Muscle of arm (tissue), 12 donors: ENCODE measurements around the gene SERP2. TPM values are rescaled to one million over a fixed set of nuclear protein-coding genes. Genes with fewer than 3 reads are reported as not detected.
A peak's percentile ranks its signal among the peaks of the same experiment; 100 is the strongest.

Experiments used
- DNase-seq: peaks from one replicate; pipeline ENCODE4 v3.0.0-alpha.2; 2013
- polyA plus RNA-seq, 12 donors: library from polyadenylated mRNA; unstranded; fragments of 120-200 nt; gene quantifications; one replicate each; pipeline ENCODE4 v1.2.1, GENCODE V29; 2013; ENCODE audit not compliant: insufficient read length in 12 of 12

Gene SERP2
- polyA plus RNA-seq, 12 donors = 4.0 to 6.7 (median 5.8) TPM; not detected in 2

DNA sequence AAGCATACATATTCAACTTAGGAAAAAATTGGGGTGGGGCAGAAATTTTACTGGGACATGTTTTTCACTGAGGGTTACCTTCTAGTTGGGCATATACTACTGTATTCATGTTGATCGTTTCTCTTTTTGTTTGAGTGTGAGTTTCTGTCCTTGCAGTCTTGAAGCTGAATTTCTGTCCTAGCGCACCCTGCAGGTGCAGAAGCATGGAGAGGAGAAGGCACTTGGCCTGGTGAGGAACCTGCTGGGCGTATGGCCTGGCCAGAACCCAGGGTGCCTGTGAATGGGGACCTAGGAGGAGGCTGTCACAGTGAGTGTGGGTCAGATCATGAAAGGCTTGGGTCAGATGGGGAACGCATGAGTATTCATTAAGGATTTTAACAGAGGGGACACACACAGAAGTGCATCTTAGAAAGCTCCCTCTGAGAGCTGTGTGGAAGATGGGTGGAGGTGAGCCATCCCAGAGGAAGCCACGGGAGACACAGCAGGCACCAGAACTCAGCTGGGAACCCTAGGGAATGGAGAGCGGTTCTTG is 36.8 kb downstream of the SERP2 start:
- DNase-seq = no peak

DNA sequence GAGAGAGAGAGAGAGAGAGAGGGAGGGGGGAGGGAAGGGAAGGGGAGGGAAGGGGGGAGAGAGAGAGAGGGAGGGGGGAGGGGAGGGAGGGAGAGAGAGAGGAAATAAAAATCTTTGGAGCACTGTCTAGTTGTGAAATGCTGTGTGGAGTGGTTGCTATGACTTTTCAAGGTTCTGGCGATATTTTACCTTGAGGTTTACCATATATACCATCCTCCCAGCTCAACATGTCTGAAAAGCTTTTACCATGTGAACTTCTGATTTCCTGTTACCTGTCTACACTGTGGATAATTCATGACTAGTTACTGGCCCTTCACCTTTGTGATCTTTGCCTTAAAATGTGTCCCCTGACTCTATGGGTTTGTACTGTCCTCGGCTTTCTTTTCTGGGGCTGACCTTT is 38.2 kb downstream of the SERP2 start:
- DNase-seq = no peak

DNA sequence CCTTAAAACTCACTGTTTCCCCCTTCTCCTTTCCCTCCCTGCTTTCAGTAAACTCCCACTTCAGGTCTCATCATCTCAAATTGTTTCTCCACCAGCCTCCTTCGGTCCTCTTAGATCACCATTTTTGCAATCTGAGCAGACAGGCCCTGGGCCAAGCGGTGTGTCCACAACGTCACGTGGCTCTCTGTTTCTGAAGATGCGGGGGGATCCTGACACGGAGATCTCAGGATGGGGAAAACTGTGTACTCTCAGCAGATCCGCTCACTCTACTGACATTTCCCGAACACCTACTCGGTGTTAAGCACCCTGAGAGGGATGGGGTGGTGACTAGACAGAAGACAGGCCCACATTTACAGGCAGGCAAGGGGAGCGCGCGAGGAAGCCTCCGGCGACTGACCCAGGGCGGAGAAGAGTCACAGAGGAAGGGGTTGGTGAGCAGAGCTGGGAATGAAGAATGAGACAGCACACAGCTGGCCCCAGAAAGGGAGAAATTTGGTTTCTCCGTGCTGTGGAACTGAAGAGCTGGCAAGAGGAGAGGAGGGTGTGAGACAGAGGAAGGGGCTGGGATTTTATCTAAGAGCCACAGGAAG is 38.8 kb downstream of the SERP2 start:
- DNase-seq = peak; percentile 27

DNA sequence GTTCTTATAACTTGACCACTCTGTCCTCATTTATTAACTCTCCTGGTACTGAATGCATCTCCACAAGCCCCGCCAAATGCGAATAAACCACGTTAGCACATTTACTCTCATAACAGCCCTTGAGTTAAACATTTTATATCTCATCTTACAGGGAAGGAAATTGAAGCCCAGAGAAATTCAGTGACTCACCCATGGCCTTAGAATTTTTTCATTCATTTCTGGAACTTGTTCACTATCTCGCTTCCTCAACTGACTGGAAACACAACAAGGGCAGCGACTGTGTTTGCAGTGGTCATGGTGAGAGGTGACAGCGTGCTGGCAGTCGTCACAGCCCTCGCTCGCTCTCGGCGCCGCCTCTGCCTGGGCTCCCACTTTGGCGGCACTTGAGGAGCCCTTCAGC is 39.5 kb downstream of the SERP2 start:
- DNase-seq = no peak

DNA sequence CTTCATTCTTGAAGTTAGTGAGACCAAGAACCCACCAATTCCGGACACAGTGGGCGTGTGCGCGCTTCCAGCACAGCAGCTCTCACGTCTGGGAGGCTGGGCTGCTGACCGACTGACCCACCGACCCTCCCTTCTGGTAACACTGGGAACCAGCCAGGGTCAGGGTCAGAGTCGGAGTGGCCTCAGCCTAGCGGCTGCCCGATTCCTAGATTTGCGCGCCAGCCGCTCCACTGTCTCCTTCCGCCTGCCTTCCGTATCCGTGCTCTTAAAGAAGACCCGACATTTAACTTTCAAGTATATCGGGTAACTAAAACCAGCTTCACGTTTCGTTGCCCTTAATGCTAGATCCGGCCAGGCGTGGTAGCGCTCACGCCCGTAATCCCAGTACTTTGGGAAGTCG is 41.1 kb downstream of the SERP2 start:
- no peak for DNase-seq

DNA sequence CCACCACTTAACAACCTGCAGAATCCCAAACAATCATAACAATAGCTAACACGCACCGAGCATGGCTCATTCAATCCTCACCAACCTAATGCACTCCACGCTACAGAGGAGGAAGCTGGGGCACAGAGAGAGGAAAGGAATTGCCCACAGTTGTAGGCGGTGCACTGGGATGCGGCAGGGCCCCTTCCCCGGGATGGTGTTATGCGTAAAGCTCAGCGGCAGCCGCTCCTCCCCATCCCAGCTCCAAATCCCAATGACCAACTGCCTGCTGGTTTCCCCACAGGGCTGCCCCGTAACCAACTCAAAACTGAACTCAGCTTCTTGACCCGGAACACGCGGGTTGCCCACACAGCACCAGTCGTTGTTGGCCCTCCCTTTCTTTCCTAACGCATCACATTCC is 42.2 kb downstream of the SERP2 start:
- DNase-seq = no peak

DNA sequence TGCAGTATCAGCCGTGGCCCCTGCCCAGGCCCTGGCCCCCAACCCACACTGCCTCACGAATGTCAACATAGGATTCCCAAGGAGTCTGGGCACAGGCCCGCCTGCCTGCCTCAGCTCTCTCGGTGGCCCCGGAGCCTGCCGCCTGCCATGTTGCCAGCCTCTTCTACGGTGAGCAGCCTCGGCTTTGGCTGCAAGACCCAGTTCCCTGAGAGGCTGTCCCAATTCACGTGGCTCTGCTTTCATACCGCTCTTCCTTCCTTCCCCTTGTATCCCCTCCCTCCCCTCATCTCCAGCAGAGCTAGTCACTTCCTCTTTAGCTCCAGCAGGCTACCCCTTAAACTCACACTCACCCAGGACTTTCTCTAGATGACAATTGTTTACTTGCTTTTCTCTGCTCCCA is 42.7 kb downstream of the SERP2 start:
- no peak for DNase-seq

DNA sequence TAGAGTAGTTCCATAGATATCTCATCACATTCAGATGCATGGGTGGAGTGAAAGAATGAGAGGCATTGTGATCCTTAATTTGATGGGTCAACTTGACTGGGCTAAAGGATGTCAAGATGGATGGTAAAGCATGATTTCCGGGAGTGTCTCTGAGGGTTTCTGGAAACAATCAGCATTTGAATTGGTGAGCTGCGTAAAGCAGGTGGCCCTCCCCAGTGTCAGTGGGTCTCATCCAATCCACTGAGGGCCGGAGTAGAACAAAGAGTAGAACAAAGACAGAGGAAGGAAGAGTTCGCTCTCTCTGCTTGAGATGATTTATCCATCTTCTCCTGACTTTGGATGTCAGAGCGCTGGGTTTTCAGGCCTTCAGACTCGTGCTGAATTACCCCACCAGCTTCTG is 43.1 kb downstream of the SERP2 start:
- DNase-seq = no peak

DNA sequence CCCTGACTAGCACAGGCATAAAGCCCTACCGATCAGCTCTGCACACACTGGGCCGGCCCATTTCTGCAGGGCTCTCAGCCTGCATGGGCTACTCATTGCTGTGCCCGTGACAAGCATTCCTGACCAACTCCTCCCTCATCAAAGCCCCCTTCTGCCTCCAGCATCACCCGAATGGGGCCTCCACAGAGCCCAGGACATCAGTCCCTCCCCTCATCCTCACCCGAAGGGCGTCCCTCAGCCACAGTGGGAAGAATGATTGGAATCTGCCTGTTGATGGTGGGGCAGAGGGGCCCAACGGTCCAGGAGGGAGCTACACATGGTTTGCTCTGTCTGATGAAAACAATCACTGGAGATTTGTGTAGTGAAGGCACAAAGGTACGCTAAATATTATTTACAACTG is 43.8 kb downstream of the SERP2 start:
- DNase-seq = no peak

DNA sequence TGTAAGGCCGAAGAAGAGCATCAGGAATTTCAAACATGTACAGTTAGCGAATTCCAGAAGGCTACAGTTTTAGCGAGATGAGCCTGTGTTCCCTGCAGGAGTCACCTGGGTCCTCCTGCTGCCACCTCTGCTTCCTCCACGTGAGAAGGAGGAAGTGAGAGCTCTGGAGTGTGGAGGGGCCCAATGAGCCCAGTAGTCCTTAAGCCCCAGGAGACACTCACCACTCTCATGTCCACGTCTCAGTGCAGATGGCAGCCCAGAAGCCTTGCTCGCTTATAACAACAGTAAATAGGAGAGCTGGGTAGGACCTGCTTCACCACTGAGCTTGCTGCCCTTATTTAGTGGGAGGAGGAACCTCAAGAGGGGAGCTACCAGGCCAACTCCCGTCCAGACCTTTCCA is 44.3 kb downstream of the SERP2 start:
- no peak for DNase-seq

DNA sequence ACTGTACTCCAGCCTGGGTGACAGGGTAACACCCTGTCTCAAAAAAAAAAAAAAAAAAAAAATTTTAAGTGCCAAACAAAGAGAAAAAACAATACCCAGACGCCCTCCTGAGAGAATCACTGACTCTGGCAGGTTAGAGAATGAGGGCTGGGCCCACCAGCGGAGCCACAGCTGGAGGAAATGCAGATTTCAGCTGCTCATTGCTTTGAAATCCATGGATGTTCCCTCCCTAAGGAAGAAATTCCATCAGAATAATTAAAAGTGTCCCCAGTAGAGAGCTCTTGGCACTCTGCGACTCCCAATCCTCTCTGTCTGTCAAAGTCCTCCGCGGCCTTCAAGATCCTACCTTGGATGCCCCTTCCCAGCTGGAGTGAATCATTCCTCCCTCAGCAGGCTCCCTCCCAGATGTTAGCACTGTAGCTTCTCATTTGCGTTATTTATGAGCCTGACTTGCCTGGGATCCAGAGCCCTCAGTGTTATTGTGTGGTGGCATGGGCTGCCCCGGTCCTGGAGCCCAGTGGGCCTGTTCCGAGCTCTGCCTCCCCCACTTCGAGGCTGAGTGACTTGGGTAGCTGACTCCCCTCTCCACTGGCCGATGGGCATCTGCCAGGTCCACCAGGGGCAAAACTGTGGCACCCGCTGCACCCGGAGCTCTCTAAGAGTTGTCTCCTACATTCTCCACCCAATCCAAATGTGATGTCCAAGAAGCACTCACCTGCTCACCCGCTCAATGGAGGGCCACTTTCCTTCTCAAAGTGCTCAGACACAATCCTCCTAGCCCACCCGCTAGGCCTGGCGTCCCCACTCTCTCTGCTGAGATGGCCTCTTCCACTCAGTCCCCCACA is 47.0 kb downstream of the SERP2 start:
- no peak for DNase-seq

DNA sequence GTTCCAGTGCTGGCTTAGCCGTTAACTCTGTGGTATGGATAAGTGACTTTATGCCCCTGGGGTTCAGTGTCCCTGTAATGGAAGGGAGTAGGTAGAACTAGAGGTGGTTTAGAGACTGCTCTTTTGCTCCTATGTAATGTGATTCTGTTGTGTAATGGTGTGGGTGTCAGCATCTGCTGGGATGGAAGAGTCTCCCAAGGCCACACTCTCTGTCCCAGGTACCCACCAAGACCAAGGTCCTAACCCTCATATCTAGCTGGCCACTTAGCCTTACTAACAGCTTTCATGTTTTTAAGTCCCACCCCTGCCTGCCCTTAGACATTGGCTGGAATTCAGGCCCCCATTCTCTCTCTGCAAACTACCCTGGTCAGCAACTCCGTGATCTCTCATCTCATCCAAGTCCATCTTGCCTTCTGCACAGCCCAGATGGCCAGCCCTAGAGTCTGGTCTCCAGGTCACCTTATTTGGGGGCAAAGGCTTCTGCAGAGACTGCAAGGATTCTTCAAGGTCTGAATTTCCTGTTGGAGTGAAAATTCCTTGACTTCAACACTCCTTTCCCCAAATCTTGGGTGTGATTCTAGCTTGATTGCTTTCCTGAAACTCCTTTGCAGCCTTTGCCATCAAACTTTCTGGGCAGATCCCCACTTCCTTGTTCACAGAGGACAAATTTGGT is 48.4 kb downstream of the SERP2 start:
- no peak for DNase-seq

DNA sequence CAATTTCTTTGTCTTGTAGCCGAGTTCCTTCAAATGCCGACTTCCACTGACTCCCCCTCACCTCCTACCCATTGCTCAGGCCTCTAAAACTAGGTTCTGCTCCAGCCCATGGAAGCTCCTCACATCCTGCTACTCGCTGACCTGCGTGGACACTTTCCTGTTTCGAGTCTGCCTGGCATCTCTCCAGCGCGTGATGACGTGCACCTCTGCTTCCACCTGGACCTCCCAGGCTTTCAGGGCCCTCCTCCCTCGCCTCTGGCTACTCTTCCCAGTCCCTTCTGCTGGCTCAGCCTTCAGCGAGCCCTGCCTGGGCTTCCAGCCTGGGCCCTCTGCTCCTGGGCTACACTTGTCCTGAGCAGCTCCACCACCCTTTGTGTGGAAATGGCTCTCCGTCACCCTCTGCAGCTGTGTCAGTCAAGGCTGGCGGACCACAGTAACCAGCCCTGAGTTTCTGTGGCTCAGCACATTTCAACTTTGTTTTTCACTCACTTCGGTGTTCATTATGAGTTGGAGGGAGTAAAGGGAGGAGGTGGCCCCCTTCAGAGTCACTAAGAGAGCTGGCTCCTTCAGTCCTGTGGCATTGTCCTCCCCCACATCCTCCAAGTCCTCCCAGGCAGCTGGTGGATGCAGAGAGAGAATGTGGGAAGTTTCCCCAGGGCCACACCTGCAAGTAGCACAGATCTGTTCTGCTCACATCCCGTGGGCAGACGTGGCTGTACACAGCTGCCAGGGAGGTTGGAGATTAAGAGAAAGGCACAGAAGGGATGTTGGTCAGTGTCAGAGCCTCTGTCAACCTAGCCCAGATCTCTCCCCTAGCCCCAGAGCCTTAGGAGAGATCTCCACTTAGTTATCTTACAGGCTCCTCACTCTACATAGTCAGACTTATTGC is 49.4 kb downstream of the SERP2 start:
- DNase-seq = no peak

DNA sequence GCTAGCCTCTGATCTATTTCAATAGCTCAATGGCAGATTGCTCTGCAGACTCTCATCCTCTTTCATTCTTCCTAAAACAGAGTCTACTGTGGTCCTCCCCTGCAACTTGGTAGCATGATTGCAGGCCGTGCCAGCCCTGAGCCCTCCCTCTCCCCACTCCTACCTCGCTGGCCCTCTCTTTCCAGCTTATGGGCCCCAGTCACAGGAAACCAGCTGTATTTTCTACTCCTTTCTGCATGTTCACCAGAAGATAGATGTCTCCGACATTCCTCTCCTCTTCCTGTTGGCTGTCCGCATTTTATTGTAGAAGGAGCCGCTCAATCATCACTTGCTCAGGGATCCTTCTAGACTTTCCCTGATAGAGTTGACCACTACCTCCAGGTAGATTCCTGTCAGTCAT is 50.2 kb downstream of the SERP2 start:
- no peak for DNase-seq

DNA sequence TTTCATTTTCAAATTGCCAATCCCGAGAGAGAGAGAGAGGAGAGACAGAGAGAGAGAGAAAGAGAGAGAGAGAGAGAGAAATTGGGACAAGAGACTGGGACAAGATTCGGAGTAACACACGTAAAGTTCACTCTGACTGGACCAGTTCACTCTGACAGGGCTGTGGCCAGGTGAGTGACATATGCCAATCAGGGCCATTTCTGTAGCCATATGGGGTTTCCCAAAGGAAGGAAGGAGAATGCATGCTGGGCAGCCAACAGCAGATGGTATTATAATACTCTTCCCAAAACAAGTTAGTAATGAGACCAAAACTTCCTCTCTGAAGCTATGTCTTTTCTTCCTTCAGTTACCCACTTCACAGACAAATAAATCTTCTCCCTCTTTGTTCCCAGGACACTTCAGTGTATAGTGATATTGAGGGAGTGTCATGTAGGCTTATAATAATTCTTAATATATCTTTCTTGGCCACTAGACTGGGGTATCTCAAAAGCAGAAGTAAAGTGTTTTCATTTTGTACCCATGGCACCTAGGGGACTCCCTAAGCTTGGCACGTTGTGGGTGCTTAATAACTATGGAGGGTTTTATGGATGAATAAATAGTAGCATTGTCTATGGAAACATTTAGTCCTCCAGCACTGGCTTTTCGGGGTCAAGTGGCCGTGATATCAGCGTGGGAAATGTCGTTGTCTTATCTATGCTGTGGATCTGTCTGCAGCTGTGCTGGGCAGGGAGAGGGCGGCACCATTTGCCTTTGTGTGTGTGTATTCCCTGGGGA is 51.6 kb downstream of the SERP2 start:
- no peak for DNase-seq

DNA sequence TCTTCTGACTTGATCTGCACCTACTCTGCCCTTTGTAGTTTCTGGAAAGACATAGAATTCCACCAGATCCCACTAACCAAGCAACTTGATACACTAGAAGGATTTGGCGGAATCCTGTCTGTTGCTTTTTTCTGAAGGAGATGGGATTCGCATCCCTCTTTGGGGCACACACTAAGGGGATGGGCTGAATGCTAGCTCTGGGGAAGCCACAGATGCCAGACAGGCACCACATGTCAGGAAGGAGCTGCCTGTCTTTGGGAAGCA is 52.1 kb downstream of the SERP2 start:
- no peak for DNase-seq

DNA sequence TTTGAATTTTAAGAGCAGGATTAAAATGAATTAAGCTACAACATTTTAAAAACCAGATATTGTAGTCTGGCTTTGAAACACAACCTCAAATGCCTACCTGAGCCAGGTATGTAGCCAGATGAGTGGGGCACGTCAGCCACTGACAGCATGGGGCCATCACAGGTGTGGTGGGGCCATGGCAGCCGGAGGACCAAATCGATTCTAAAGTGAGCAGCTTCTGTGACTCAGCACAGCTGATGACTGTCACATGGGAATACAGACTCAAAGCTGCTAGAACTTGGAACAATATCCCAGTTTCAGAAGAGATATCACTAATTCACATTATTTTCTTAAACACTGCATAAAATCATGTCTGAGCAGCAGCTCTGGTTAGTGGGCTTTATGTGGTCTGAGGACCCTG is 52.8 kb downstream of the SERP2 start:
- DNase-seq = no peak

DNA sequence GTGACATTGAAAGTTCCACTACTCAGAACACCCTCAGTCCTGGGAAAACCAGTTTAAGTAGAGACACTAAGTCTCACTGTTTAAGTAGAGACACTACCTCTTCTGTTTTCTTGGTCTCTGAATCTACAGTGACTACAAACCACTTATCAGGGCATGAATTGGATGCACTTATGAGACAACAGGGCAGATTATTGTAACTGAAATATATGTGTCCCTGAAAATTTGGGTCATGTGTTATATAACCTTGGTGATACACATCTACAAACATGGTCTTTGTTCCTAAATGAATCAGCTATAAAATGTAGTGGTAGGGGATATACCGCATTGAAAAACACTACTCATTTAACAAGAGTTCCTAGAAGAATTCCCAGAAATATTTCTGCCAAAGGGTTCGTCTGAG is 55.7 kb downstream of the SERP2 start:
- no peak for DNase-seq

DNA sequence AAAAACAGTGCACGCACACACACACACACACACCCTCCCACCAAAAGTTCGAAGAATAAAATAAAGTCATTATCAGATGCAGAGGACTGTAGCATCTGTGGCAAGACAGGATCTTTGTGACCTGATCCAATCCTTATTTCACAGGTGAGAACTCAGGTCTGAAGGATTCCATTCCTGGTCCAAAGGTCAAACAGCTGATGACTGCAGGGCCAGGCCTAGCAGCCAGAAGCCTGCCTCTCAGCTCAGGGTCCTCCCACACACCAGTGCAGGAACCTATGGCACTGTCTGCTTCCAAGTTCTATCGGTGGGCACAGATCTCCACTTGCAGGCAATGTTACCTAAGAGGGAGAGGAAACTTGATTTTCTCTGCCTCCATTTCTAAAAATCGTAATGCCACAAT is 57.5 kb downstream of the SERP2 start:
- DNase-seq = no peak

DNA sequence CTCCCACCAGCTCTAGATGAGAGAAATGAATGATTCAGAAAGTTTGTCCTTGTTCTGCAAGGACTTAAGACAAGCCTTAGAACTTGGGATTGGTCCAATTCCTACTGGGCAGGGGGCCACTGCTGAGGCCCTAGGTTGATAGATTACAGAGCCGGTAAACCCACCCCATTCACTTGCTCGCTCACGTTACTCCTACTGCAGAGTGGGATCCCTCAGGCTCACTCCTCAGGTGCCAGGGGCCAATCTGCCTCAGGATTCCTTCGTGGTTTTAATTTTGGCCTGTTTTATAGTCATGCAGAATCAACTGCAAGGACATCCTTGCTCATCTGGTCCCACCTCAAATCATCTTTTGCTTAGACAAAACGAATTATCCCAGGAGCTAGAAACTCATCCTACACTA is 59.0 kb downstream of the SERP2 start:
- DNase-seq = no peak
